OCI-M1 (cell line): ENCODE measurements around the gene PDE4A.
"Not testable (repeated sequence)": the region's sequence is repeated elsewhere in the genome, so short reads cannot be mapped to it uniquely, and the experiment has no call there.

Source experiments
- DNase-seq: peaks from one replicate; lab custom pipeline; 2025; lab: John Stamatoyannopoulos, UW

PDE4A gene

DNA sequence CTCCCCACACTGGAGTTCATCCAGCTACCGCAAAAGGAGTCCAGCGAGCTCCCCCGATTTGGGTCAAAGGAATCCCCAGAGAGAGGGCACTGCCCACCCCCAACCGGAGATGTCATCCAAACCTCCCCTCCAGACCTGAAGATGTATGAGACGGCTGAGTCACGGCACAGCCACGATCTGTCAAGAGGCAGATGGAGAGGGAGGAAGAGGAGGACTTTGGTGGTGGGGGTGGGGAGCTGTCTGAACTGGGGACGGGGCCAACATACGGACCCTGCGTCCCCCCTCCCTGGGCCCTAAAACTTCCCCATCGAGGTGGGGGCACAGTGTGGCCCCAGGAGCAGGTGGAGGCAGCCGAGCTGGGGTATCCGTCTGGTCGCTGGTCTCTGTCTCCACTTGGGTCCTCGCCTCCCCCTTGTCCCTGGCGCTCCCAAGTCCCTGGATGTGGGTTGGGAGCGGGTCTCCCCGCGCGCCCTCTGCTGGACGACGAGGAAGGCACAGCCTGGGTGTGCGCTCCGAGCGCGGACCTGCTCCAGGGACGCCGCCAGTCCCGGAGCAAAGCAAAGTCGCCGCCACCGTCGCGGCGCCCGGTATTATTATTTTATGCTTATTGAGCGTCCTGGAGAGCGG is 3.8 kb downstream of the PDE4A start:
- peak; percentile 99 for DNase-seq

DNA sequence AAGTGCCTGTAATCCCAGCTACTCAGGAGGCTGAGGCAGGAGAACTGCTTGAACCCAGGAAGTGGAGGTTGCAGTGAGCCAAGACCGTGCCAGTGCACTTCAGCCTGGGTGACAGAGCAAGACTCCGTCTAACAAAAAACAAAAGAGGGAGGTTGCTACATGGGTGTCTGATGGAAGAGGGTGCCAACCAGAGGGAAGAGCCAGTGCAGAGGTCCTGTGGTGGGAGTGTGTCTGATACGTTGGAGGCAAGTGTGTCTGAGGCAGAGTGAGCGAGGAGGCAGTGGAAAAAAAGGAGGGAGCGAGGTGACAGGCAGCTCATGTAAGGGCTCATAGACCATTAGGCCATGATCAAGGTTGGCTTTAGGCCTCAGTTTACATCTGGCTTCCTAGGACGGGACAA is 6.8 kb downstream of the PDE4A start:
- DNase-seq: no peak

DNA sequence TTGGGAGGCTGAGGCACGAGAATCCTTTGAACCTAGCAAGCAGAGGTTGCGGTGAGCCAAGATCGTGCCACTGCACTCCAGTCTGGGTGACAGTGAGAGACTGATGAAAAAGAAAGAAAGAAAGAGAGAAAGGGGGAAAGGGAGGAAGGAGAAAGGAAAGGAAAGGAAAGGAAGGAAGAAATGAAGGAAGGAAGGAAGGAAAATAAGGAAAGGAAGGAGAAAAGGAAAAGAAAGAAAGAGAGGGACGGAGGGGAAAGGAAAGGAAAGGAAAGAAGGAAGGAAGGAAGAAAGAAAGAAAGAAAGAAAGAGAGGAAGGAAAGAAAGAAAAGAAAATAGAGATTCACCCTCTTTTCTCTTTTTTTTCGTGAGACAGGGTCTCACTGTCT is 8.7 kb downstream of the PDE4A start:
- no peak for DNase-seq

DNA sequence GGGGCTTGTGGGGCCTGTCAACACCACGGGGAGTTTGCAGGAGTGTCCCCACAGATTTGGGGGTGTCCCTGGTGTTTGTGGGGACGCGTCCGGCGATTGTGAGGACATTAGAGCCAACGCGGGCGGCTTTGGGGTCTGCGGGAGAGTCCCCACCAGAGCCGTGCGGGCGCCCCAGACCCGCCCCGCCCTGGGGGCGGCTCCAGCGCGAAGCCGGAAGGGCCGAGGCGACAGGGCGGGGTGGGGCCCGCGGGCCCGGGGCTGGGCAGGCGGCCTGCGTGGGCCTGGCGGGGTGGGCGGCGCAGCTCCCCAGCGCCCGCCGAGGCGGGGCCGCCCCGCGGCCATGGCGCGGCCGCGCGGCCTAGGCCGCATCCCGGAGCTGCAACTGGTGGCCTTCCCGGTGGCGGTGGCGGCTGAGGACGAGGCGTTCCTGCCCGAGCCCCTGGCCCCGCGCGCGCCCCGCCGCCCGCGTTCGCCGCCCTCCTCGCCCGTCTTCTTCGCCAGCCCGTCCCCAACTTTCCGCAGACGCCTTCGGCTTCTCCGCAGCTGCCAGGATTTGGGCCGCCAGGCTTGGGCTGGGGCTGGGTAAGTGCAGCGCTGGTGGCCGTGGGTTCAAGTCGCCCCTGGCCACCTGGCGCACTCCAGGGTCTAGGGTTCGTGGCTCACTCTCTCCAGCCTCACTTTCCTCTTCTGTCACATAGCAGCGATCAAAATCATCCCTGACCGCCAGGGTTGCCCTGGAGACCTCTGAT is 10.3 kb downstream of the PDE4A start:
- peak; percentile 90 for DNase-seq

DNA sequence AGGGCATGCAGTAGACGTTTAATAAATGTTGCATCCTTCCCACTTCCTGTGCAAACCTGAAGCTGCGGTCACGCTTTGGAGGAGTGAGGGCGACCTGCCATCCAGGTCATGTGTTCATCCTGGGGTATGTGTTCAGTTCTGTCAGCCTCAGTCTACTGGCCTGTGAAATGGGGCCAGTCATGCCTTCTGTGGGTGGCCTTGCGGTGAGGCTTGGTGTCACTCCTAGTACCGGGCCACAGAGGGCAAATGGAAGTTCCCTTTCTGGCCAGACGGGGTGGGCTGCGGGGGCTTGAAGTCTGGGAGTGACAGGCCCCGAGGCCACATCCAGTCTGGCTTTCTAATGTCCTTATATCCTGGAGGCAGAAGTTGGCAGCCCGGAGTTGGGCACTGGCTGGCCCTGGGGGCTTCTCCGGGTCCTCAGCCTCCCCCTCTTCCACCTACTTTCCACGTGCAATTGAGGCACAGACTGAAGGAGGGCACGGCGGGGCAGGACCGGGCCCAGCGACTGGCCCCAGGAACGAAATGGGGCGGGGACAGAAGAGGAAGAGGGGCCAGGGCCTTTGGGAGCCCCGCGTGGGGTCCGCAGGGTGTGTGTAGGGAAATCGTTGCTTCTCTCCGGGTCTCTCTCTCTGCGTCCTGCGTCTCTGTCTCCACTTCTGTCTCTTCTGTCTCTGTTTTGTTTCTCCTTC is 11.1 kb downstream of the PDE4A start:
- peak; percentile 88 for DNase-seq

DNA sequence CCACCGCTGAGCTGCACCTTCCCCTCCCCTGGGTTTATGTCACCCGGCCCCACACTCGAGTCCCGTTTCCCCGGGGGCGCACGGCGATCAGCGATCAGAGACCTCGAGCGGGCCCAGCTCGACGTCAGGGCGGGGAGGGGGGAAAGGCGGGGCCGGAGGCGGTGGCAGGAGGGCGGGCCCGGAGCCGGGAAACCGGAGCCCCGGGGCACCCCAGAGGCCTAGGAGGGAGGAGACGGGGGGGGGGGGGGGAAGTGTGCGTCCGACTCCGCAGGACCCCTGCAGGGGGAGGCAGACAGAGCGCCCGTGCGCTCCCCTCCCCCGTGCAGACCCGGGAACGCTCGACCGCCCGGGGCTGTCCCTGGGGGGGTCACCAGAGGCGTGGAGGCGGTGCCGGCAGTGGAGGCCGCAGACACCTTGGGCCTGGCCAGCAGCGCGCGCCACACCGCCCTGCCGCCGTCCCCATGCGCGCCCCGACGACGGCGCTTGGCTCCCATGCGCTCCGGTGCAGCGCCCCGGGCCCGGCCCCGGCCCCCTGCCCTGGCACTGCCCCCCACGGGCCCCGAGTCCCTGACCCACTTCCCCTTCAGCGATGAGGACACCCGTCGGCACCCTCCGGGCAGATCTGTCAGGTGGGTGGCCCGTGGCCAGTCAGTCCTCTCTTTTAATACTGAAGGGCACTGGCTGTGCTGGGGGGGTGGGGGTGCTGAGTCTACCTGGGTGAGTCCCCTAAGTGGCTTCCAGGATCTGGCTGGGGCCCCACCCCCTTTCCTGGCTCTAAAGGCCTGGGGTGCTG is 11.8 kb downstream of the PDE4A start:
- peak; percentile 76 for DNase-seq

DNA sequence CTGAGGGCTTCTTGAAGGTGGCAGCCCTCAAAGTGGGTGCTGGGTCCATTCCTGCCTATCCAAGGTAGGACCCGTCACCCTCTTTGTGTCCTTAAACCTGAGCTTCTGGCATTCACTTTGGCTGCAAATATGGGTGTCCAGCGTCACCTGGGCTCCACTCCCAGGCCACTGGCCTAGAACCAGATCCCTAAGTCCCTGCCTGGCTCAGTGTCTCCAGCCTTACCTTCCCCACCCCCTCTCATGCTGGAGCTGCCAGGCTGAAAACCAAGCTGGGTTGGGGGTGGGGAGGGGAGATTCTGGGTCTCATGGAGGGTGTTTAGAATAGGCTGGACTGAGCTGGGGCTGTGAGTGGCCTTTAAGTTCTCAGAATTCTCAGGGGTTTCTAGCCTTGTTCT is 12.4 kb downstream of the PDE4A start:
- peak; percentile 59 for DNase-seq

DNA sequence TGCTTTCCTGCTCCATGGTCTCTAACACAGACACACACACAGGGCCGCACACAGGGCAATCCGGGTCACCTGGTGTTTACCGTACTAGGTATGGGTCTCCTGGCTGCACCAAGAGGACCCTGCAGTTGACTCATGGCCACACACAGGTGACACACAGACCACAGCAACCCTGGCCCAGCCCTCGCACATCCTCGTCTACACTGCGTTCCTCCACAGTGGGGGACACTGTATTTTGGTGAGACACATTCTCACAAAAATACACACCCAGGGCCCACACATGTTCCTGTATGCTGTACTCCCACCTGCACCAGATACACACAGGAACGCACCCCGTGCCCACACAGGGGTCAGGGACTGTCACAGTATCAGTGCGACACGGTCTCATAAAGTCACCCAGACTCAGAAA is 12.8 kb downstream of the PDE4A start:
- DNase-seq: no peak

DNA sequence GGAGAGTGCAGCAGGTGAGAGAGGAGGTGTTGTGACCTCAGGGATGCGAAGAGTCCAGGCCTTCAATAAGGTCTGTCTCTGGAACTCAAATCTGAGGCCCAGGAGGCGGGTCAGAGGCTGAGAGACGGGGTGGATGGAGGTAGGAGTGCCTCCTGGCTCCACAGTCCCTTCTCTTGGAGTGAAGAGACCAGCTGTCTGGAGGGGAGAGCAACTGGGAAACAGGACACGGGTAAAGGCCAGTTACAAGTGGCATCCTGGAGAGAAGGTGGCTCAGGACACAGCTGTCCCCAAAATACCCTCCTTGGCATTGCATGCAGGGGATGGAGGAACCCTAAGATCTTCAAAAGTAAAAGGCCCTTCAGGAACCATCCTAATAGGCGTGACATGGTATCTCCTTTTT is 19.2 kb downstream of the PDE4A start:
- DNase-seq: no peak

DNA sequence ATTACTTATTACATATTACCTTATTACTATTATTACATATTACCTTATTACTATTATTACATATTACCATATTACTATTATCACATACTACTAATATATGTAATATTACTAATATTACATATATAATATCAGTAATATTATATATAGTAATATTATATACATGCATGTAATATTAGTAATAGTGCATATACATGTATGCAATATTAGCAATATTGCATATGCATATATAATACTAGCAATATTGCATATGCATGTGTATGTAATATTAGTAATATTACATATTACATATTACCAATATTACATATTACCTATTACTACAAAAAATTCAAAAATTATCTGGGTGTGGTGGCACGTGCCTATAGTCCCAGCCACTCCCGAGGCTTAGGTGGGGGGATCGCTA is 22.4 kb downstream of the PDE4A start:
- no peak for DNase-seq

DNA sequence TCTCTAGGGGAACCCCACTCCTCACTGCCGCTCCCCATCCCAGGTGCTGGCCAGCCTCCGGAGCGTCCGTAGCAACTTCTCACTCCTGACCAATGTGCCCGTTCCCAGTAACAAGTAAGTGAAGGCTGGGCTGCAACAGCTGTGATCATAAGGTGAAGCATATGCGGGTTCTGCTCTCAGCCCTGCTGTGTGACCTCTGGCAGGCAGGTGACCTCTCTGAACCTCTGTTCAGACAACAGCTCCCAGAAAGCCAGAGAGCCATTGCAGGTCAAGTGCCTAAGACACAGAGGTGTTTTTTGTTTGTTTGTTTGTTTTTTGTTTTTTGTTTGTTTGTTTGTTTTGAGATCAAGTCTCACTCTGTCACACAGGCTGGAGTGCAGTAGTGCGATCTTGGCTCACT is 28.7 kb downstream of the PDE4A start:
- no peak for DNase-seq

DNA sequence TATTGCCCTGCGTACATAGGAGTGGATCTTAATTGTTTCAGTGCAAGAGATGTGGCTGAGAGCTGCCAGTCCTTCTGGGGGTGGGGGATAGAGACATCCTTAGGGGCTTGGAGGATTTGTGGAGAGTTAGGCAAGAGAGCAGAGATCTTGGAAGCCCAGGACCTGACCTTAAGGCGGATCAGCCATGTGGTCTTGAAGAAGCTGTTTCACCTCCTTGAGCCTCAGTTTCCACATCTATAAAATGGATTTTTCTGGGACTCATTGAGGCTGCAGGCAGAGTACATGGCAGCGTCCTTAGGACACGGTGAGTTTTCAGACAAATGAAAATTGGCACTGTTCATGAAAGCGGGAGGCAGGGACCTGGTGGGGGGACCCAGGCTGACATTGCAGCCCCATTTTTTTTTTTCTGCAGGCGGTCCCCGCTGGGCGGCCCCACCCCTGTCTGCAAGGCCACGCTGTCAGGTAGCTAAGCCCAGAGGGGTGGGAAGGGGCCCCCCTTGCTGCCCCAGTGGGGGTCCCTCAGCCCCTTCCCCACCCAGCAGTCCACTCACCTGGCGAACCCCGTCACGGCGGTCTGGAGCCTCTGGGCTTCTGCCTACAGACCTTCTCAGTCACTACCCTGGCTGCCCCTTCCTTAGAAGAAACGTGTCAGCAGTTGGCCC is 30.0 kb downstream of the PDE4A start:
- DNase-seq: no peak

DNA sequence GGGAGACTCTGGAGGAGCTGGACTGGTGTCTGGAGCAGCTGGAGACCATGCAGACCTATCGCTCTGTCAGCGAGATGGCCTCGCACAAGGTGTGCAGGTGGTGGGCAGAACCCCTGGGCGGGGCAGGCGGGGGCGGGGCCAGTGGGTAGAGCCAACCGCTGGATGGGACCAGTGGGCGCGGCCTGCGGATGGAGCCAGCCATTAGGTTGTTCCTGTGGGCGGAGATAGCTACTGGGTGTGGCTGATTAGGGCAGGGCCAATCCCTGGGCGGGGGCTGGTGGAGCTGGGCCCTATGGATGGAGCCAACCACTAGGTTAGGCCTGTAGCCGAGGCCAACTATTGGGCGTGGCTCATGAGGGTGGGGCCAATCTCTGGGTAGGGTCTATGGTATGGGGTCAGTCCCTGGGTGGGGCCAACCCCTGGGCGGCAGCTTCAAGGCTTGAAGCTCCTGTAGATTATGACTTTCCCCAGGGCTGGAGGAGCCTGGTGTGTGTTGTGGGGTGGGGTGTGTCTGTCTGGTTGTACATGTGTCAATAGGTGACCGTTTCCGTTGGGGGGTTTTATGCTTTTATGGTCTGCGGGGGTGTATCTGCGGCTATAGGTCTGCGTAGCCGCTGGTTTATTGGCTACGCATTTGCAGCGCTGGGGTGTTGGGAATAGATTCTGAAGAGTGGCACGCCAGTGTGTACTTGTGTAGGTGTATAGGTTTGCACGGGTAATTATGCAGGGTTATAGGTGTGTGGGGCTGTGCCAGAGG is 30.7 kb downstream of the PDE4A start:
- DNase-seq: peak; percentile 53

DNA sequence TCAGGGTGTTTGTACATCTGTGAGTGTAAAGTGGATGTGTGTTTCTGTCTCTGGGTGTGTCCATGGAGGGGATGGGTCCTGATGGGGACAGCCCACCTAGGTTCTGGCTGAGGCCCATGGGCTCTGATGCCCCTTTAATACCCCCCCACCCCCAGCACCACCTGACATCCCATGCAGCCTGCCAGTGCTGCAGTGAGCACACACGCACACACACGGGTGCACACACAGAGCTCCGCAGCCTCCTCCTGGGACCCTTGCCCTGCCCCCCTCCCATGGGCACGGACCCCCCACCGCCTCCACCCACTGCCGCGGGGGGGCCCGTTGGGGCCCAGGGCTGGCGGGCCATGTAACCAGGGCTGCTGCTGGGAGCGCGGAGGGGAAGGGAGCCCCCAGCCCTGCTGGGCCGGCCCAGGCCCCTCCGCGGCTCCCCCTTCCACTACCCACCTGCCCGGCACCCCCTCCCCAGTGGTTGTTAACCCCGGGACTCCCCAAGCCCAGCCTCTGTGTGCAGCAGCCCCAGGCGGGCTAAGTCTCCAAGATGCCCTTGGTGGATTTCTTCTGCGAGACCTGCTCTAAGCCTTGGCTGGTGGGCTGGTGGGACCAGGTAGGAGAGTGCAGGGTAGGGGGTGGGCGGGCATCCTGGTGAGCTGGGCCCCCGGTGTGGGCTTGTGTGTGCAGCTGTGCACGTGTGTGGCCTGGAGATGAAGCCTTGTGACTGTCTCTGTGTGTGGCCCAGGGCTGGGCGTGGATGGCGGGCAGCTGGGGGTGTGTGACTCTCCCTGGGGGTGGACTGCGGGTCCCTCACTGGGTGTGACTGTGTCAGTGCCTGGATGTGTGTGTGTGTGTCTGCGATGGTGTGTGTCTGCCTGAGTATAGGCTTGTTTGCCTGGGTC is 32.6 kb downstream of the PDE4A start:
- no peak for DNase-seq

DNA sequence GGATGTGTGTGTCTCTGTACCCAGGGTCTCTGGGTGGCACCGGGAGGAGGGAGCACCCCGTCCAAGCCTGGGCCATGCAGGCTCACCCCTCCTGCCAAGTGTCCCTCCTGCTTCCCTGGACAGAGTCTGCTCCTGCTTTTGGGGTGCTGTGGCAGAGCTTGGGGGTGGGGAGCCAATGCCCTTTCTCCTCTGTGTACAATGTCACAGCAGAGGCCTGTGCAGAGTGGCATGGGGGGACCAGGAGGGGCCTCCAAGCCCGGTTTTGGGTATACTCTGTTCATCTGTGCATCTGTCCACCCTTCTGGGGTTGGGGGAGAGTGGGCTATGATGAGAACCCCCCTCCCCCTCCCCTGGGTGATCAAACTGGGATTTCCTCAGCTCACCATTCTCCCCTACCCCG is 33.5 kb downstream of the PDE4A start:
- no peak for DNase-seq

DNA sequence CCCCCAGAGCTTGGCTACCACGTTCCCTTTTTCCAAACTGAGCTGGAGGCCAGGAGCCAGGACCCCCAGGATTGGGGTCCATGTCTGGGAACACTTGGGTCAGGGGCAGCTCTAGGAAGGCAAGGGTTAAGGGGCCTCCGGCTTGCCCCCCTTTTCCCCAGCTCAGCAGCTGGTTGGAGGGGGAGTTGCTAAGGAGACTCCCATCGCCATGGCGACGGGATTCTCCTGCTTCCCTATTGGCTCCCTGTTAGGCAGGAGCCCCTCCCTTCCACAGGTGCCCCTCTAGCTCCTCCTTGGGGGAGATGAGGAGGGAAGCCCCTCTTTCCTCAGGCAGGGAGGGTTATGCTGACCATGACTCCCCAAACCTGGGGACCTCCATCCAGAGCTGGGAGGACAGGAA is 33.9 kb downstream of the PDE4A start:
- DNase-seq: peak; percentile 47

DNA sequence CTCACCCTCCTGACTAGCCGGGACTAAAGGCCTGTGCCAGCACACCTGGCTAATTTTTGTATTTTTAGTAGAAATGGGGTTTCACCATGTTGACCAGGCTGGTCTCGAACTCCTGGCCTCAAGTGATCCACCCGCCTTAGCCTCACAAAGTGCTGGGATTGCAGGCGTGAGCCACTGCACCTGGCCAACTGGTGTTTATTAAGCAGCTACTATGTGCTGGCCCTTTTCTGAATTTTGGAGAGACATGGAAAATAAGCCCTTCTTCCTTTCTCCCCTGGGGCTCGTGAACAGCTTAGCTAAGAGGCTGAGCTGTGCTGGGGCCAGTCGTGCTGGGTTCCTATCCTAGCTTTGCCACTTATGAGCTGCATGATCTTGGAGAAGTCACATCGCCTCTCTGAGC is 38.4 kb downstream of the PDE4A start:
- not testable (repeated sequence) for DNase-seq

DNA sequence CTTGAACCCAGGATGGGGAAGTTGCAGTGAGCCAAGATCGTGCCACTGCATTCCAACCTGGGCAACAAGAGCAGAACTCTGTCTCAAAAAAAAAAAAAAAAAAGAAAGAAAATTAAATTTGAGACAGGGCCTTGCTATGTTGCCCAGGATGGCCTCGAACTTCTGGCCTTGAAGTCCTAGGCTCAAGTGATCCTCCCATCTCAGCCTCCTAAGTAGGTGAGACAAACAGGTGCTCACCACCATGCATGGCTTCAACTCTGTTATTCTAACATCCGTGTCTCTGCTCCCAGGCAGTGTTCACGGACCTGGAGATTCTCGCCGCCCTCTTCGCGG is 40.3 kb downstream of the PDE4A start:
- no peak for DNase-seq

DNA sequence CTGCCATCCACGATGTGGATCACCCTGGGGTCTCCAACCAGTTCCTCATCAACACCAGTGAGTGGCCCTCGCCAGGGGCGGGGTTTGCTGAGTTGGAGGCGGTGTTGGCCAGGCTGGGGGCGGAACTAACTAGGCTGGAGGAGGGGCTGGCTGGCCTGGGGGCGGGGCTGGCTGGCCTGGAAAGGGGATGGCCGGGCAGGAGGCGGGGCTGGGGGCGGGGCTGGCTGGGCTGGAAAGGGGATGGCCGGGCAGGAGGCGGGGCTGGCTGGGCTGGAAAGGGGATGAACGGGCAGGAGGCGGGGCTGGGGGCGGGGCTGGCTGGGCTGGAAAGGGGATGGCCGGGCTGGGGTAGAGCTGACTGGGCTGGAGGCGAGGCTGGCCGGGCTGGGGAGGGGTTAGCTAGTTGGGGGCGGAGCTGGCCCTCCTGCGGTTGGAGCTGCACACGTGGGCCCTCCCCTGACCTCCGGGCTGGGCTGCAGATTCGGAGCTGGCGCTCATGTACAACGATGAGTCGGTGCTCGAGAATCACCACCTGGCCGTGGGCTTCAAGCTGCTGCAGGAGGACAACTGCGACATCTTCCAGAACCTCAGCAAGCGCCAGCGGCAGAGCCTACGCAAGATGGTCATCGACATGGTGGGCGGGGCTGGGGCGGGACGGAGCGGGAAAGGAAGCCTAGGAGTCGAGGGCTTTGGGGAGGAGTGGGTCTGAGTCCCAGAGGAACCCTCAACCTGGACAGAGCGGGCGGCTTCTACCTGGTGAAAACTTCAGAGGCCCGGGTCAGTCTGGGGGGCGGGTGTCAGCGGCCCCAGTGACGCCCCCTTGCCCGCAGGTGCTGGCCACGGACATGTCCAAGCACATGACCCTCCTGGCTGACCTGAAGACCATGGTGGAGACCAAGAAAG is 41.0 kb downstream of the PDE4A start:
- DNase-seq: peak; percentile 91
